ENCODE results near the gene OGDH.

OGDH gene

DNA sequence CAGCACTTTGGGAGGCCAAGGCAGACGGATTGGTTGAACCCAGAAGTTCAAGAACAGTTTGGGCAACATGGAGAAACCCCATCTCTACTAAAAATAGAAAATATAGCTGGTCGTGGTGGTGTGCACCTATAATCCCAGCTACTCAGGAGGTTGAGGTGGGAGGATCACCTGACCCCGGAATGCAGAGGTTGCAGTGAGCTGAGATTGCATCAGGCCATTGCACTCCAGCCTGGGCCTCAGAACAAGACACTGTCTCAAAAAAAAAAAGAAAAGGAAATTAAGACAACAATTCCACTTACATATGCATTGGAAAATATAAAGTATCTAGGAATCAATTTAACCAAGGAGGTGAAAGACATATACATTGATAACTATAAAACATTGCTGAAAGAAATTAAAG is 7.2 kb upstream of the OGDH start:
- H3K4me1 ChIP-seq (ENCODE audit: control insufficient read depth, low read length): peaks cover 49% of the 10 kb centered on the region
- TF ChIP-seq, protein P1, sequence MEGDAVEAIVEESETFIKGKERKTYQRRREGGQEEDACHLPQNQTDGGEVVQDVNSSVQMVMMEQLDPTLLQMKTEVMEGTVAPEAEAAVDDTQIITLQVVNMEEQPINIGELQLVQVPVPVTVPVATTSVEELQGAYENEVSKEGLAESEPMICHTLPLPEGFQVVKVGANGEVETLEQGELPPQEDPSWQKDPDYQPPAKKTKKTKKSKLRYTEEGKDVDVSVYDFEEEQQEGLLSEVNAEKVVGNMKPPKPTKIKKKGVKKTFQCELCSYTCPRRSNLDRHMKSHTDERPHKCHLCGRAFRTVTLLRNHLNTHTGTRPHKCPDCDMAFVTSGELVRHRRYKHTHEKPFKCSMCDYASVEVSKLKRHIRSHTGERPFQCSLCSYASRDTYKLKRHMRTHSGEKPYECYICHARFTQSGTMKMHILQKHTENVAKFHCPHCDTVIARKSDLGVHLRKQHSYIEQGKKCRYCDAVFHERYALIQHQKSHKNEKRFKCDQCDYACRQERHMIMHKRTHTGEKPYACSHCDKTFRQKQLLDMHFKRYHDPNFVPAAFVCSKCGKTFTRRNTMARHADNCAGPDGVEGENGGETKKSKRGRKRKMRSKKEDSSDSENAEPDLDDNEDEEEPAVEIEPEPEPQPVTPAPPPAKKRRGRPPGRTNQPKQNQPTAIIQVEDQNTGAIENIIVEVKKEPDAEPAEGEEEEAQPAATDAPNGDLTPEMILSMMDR (IDR thresholded peaks at IDR 0.05; ENCODE audit: low read depth, low read length, poor library complexity, severe bottlenecking): no peak
- no peak for TF ChIP-seq EZH2phosphoT487 (IDR thresholded peaks at IDR 0.05; ENCODE audit: borderline replicate concordance, low read length)

DNA sequence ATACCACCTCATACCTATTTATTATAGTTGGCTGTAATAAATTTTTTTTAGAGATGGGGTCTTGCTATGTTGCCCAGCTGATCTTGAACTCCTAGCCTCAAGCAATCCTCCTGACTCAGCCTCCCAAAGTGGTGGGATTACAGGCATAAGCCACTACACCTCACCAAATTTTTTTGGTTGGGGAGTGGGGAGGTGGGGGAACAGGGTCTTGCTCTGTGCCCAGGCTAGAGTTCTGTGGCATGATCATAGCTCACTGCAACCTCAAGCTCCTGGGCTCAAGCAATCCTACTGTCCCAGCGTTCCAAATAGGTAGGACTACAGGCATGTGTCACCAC is 3.9 kb upstream of the OGDH start:
- H3K4me1 ChIP-seq (ENCODE audit: control insufficient read depth, low read length): peaks cover 51% of the 10 kb centered on the region
- no peaks in the 10 kb centered on the region for H3K9me3 ChIP-seq (ENCODE audit: control insufficient read depth, insufficient read depth, low read length)
- peaks cover 14% of the 10 kb centered on the region for H3F3A ChIP-seq (ENCODE audit: control insufficient read depth, insufficient read depth)
- no peaks in the 10 kb centered on the region for H3K9me2 ChIP-seq (replicated peaks; ENCODE audit: control insufficient read depth, low read length)
- TF ChIP-seq EZH2phosphoT487 (IDR thresholded peaks at IDR 0.05; ENCODE audit: borderline replicate concordance, low read length): no peak
- TF ChIP-seq, protein P1 (IDR thresholded peaks at IDR 0.05; ENCODE audit: low read depth, low read length, poor library complexity, severe bottlenecking): no peak
- H3K27ac ChIP-seq (ENCODE audit: low read depth, low read length): peak overlapping the region; percentile 61
- peak overlapping the region; percentile 36 for H3K4me3 ChIP-seq (ENCODE audit: low read length)
- peak overlapping the region; percentile 53 for H3K4me2 ChIP-seq (ENCODE audit: low read length)
- no peaks in the 10 kb centered on the region for H4K20me1 ChIP-seq (ENCODE audit: control insufficient read depth, insufficient read depth, low read depth, low read length)
- H3K27me3 ChIP-seq (ENCODE audit: control insufficient read depth, low read length): peaks cover 5% of the 10 kb centered on the region; the same call in 1 of the 2 replicates
- peaks cover 6% of the 10 kb centered on the region for H3K36me3 ChIP-seq (ENCODE audit: control insufficient read depth, low read length)
- H3K79me2 ChIP-seq (ENCODE audit: control insufficient read depth, low read length): peaks cover 7% of the 10 kb centered on the region

More for the DNA sequence above, 7.2 kb upstream of the OGDH start:
- H3K27ac ChIP-seq (ENCODE audit: low read depth, low read length): no peak overlapping the region
- peaks cover 10% of the 10 kb centered on the region for H3F3A ChIP-seq (ENCODE audit: control insufficient read depth, insufficient read depth)
- H3K4me2 ChIP-seq (ENCODE audit: low read length): no peak overlapping the region
- no peaks in the 10 kb centered on the region for H3K9me3 ChIP-seq (ENCODE audit: control insufficient read depth, insufficient read depth, low read length)
- no peaks in the 10 kb centered on the region for H3K9me2 ChIP-seq (replicated peaks; ENCODE audit: control insufficient read depth, low read length)
- peaks cover 5% of the 10 kb centered on the region; the same call in 1 of the 2 replicates for H3K27me3 ChIP-seq (ENCODE audit: control insufficient read depth, low read length)
- no peak overlapping the region for H3K4me3 ChIP-seq (ENCODE audit: low read length)
- no peaks in the 10 kb centered on the region for H3K36me3 ChIP-seq (ENCODE audit: control insufficient read depth, low read length)
- no peaks in the 10 kb centered on the region for H3K79me2 ChIP-seq (ENCODE audit: control insufficient read depth, low read length)
- no peaks in the 10 kb centered on the region for H4K20me1 ChIP-seq (ENCODE audit: control insufficient read depth, insufficient read depth, low read depth, low read length)

DNA sequence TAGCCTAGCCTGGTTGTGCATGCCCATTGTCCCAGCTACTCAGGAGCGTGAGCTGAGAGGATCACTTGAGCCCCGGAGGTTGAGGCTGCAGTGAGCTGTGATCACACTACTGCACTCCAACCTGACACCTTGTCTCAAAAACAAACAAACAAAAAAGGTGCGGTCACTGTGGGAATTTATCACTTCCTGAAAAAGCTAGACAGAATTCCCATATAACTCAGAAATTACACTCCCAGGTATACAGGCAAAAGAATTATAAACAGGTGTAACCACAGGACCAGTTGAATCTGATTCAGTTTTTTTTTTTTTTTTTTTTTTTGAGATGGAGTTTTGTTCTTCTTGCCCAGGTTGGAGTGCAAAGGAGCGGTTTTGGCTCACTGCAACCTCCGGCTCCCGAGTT is 3.2 kb upstream of the OGDH start:
- peaks cover 14% of the 10 kb centered on the region for H3K79me2 ChIP-seq (ENCODE audit: control insufficient read depth, low read length)
- no peaks in the 10 kb centered on the region for H3K9me3 ChIP-seq (ENCODE audit: control insufficient read depth, insufficient read depth, low read length)
- H3K27me3 ChIP-seq (ENCODE audit: control insufficient read depth, low read length): peaks cover 5% of the 10 kb centered on the region; the same call in 1 of the 2 replicates
- H3K4me3 ChIP-seq (ENCODE audit: low read length): peak overlapping the region; percentile 36; the same call in 1 of the 2 replicates
- H3K4me1 ChIP-seq (ENCODE audit: control insufficient read depth, low read length): peaks cover 57% of the 10 kb centered on the region
- peaks cover 14% of the 10 kb centered on the region for H3F3A ChIP-seq (ENCODE audit: control insufficient read depth, insufficient read depth)
- peak overlapping the region; percentile 53 for H3K4me2 ChIP-seq (ENCODE audit: low read length)
- H3K9me2 ChIP-seq (replicated peaks; ENCODE audit: control insufficient read depth, low read length): no peaks in the 10 kb centered on the region
- H4K20me1 ChIP-seq (ENCODE audit: control insufficient read depth, insufficient read depth, low read depth, low read length): no peaks in the 10 kb centered on the region
- TF ChIP-seq, protein P1 (IDR thresholded peaks at IDR 0.05; ENCODE audit: low read depth, low read length, poor library complexity, severe bottlenecking): no peak
- no peak for TF ChIP-seq EZH2phosphoT487 (IDR thresholded peaks at IDR 0.05; ENCODE audit: borderline replicate concordance, low read length)
- peaks cover 12% of the 10 kb centered on the region for H3K36me3 ChIP-seq (ENCODE audit: control insufficient read depth, low read length)
- no peak overlapping the region for H3K27ac ChIP-seq (ENCODE audit: low read depth, low read length)

All from DOHH2 (cell line).